Neural crest cell (in vitro differentiated cells): ENCODE data around the gene ACTR8. TPM values are rescaled to one million over a fixed set of nuclear protein-coding genes. Genes with fewer than 3 reads are reported as not detected.

ENCODE experiments used
- DNase-seq: peaks from one replicate; pipeline ENCODE4 v3.0.0; 2021; ENCODE audit warnings: low read depth, mixed read lengths, low spot score
- H3K27ac Mint-ChIP-seq: one replicate; pipeline ENCODE4 v1.8.0; 2021; ENCODE audit warnings: mild to moderate bottlenecking, mixed read lengths; ENCODE audit not compliant: unreplicated experiment
- H3K27me3 Mint-ChIP-seq: 2 replicates; pipeline ENCODE4 v1.8.0; 2021; ENCODE audit warnings: low read depth, mild to moderate bottlenecking, mixed read lengths
- H3K36me3 Mint-ChIP-seq: 2 replicates; pipeline ENCODE4 v1.8.0; 2021; ENCODE audit warnings: low read depth, mild to moderate bottlenecking, mixed read lengths
- H3K4me1 Mint-ChIP-seq: 2 replicates; pipeline ENCODE4 v1.8.0; 2021; ENCODE audit warnings: mixed read lengths
- H3K4me3 Mint-ChIP-seq: one replicate; pipeline ENCODE4 v1.8.0; 2021; ENCODE audit warnings: mild to moderate bottlenecking, mixed read lengths
- H3K9me3 Mint-ChIP-seq: 2 replicates; pipeline ENCODE4 v1.8.0; 2021; ENCODE audit warnings: mixed read lengths
- total RNA-seq: library from RNA; stranded (reverse); gene quantifications from 2 replicates; pipeline ENCODE4 v1.2.1, GENCODE V29; 2021
- TF ChIP-seq, protein P1 (sequence below): fragments of 200-600 bp; sonication (generic); conservative IDR thresholded peaks from 2 replicates; pipeline ENCODE4 v1.5.0; 2021; ENCODE audit warnings: antibody characterized with exemption, mild to moderate bottlenecking

ACTR8 gene
- total RNA-seq, 1 donor from 2014 or later, result 49.9 TPM

DNA sequence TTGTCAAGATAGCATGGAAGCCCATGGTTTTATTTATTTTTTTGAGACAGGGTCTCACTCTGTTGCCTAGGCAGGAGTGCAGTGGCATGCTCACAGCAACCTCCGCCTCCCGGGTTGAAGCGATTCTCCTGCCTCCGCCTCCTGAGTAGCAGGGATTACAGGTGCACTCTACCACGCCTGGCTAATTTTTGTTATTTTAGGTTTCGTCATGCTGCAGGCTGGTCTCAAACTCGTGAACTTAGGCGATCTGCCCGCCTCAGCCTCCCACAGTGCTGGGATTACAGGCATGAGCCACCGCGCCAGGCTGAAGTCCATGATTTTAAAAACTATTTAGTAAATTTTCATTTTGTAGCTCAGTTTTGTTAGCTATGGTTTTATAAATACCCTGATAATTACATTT is 2.7 kb upstream of the ACTR8 start:
- Mint-ChIP-seq H3K36me3 (peaks cover 5% of the 10 kb centered on the region), H3K27me3 (no peaks in the 10 kb centered on the region), H3K9me3 (no peaks in the 10 kb centered on the region), H3K4me3 (no peak overlapping the region), H3K27ac (no peak overlapping the region), H3K4me1 (peaks cover 31% of the 10 kb centered on the region)
- DNase-seq, result no peak
- TF ChIP-seq, protein P1, sequence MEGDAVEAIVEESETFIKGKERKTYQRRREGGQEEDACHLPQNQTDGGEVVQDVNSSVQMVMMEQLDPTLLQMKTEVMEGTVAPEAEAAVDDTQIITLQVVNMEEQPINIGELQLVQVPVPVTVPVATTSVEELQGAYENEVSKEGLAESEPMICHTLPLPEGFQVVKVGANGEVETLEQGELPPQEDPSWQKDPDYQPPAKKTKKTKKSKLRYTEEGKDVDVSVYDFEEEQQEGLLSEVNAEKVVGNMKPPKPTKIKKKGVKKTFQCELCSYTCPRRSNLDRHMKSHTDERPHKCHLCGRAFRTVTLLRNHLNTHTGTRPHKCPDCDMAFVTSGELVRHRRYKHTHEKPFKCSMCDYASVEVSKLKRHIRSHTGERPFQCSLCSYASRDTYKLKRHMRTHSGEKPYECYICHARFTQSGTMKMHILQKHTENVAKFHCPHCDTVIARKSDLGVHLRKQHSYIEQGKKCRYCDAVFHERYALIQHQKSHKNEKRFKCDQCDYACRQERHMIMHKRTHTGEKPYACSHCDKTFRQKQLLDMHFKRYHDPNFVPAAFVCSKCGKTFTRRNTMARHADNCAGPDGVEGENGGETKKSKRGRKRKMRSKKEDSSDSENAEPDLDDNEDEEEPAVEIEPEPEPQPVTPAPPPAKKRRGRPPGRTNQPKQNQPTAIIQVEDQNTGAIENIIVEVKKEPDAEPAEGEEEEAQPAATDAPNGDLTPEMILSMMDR, result no peak

DNA sequence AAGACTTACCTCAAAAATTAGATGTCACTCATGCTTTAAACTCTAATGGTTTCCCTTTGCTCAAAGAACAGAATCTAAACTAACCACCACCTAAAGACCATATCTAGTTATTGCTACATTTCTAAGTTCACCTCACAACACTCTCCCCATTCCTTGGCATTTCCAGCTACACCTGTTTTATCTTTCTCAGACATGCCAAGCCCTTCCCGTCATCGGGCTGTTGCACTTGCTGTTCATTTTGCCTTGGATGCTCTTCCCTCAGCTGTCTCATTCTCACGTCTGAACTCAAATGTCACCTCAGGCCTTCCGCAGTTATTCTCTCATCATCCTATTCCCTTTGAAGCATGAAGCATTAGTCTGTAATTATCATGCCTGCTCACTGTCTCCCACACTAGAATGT is 1.1 kb upstream of the ACTR8 start:
- TF ChIP-seq, protein P1, result no peak
- DNase-seq, result no peak
- Mint-ChIP-seq H3K27me3 (no peaks in the 10 kb centered on the region), H3K4me1 (peaks cover 27% of the 10 kb centered on the region), H3K9me3 (no peaks in the 10 kb centered on the region), H3K36me3 (peaks cover 5% of the 10 kb centered on the region), H3K27ac (no peak overlapping the region), H3K4me3 (peak overlapping the region; percentile 94)

DNA sequence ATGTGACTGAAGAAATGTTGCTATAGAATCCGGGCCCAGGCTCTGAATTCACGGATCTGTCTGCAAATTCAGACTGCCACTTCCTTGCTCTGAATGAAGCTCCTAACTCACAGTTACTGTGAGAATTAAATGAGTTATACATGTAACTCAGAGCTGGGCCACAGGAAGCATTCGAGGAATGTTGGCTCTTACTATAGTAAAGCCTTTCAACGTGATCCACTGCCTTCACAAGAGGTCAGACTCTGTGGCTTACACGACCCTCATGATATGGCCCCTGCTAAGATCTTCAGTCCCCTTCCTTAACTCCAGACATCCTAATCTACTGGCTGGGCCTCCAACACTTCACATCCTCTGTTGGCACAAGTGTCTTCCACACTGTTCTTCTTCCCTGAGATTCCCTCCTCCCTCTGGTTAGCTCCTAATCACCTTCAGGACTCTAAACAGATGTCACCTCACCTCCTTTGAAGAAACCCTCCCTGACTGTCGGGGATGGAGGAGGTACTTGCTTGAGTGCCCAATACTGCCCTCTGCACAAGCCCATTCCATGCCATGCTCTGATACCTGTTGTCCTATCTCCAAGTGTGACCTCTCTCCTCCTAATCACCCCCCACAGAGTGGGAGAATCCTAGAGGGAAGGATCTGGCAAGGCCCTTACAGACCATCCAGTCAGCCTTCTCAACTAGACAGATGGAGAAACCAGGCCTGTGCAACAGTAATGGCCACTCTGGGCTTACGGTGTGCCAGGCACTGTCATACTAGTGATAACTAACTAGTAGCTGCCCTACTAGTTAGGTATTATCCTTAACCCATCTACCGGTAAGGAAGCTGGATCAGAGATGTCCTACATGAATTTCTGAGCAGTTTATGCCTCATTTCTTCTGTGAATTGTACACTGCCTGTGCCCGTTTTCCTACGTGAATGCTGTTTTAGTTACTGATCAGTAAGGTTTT is 1.3 kb downstream of the ACTR8 start:
- TF ChIP-seq, protein P1, result no peak
- peaks cover 17% of the 10 kb centered on the region for H3K36me3 Mint-ChIP-seq

DNA sequence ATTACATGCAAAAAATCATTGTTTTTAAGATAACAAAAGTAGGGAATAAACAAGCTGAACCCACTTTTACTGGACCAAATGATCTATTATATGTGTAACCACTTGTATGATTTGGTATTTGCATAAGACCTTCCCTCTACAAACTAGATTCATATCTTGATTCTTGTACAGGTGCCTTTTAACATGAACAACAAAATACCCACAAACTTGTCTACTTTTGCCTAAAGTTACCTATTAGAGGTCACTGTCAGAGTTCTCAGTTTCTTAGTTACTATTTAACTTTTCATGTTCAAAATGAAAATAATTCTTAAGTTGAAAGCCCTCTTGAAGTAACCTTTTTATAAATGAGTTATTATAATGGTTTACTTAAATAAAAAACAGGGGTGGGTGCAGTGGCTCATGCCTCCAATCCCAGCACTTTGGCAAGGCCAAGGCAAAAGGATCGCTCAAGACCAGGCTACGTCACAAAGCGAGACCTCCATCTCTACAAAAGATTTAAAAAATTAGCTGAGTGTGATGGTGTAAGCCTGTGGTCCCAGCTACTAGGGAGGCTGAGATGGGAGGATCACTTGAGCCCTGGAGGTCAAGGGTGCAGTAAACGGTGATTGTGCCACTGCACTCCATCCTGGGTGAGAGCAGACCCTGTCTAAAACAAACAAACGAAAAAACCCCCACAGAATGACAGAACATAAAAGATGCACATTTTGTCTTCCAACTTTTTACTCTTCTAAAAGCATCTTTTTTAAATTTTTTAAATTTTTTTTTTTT is 16.0 kb downstream of the ACTR8 start:
- peaks cover 29% of the 10 kb centered on the region for H3K36me3 Mint-ChIP-seq
- no peaks in the 10 kb centered on the region for H3K4me1 Mint-ChIP-seq
- TF ChIP-seq, protein P1, result no peak
- H3K27ac Mint-ChIP-seq, result no peak overlapping the region
- H3K9me3 Mint-ChIP-seq, result no peaks in the 10 kb centered on the region
- no peak overlapping the region for H3K4me3 Mint-ChIP-seq
- H3K27me3 Mint-ChIP-seq, result no peaks in the 10 kb centered on the region
- DNase-seq, result no peak

More for the DNA sequence above, 1.3 kb downstream of the ACTR8 start:
- Mint-ChIP-seq H3K4me1 (peaks cover 27% of the 10 kb centered on the region), H3K27me3 (no peaks in the 10 kb centered on the region), H3K27ac (peak overlapping the region; percentile 95), H3K9me3 (no peaks in the 10 kb centered on the region), H3K4me3 (peak overlapping the region; percentile 94)
- no peak for DNase-seq

DNA sequence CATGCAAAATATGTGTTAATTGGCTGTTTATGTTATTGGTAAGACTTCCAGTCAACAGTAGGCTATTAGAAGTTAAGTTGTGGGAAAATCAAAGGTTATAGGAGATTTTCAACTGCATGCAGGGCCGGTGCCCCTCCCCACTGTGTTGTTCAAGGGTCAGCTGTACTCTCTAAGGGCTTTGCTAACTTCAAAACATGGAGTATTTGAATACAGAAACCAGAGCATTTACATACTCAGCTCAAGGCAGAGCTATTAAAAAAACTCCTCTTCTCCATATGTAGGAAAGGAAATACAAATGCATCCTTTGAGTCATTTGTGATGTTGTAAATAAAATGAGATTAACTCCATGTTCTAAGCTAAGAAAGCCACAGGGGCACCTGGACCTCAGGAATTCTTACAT is 18.8 kb downstream of the ACTR8 start:
- no peak overlapping the region for H3K4me3 Mint-ChIP-seq
- no peaks in the 10 kb centered on the region for H3K27me3 Mint-ChIP-seq
- no peak overlapping the region for H3K27ac Mint-ChIP-seq
- TF ChIP-seq, protein P1, result no peak
- H3K4me1 Mint-ChIP-seq, result no peaks in the 10 kb centered on the region
- no peak for DNase-seq
- peaks cover 17% of the 10 kb centered on the region for H3K36me3 Mint-ChIP-seq
- H3K9me3 Mint-ChIP-seq, result no peaks in the 10 kb centered on the region
